IMR-90 (cell line): ENCODE measurements around the gene FLCN. TPM values are rescaled to one million over a fixed set of nuclear protein-coding genes. Genes with fewer than 3 reads are reported as not detected.

Experiments
- CTCF ChIP-seq: conservative IDR thresholded peaks from 2 replicates; pipeline ENCODE4 v1.5.1; 2012; ENCODE audit warnings: mild to moderate bottlenecking, low read depth, low read length, improper control_type of control experiment
- MXI1 ChIP-seq: IDR thresholded peaks from 2 replicates; pipeline ENCODE4 v1.6.1; 2012; ENCODE audit warnings: low read depth, mild to moderate bottlenecking, low read length, moderate library complexity, borderline replicate concordance
- polyA plus RNA-seq, 3 experiments: library from polyadenylated mRNA; depleted of rRNA; stranded (reverse); fragments of >200 nt; gene quantifications; 2 replicates each; pipeline ENCODE4 v1.2.3, GENCODE V29; 2012; ENCODE audit warnings: low replicate concordance in 1 of 3
- total RNA-seq: library from RNA; depleted of rRNA; stranded (reverse); fragments of >200 nt; gene quantifications from 2 replicates; pipeline ENCODE4 v1.2.3, GENCODE V29; 2012
- TF ChIP-seq, protein P1 (sequence below): fragments of 150-350 bp; IDR thresholded peaks from 2 replicates; pipeline ENCODE4 v1.6.1; 2017; ENCODE audit warnings: mild to moderate bottlenecking, antibody characterized with exemption, low read length, low read depth

FLCN gene
- total and polyA plus RNA-seq, 2 of the 4 experiments (the other 2 are of a cell fraction): 16.8 to 24.8 TPM

DNA sequence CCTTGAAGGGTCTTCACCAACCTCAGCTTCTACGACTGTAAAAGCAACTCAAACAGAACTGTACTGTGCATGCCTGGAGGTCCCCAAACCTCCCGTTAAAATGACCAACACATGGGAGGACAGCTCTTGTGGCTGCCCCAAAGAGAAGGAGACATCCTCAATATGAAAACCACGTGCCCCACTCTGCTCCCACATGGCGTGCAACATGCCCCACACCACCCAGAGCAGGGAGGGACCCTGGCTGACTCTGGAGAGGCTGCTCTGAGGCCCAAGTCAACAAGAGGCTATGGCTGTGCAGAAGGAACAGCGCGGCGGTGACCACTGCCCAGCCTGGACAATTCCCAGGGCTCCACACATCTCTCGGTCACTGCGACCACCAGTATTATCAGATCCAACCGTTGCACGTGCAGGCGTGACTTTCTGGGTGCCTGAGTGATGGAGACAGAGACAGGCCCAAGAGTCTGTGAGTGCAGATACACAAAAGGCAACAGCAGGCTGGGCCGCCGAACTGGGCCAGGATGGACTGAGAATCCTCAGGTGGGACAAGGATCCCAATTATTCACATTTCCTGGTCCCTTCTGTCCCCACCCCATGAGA lies 32.2 kb downstream of the FLCN start (continued):
- no peak for TF ChIP-seq CTCF
- no peak for TF ChIP-seq MXI1
- TF ChIP-seq, protein P1, sequence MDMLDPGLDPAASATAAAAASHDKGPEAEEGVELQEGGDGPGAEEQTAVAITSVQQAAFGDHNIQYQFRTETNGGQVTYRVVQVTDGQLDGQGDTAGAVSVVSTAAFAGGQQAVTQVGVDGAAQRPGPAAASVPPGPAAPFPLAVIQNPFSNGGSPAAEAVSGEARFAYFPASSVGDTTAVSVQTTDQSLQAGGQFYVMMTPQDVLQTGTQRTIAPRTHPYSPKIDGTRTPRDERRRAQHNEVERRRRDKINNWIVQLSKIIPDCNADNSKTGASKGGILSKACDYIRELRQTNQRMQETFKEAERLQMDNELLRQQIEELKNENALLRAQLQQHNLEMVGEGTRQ: no peak
